Neural progenitor cell (in vitro differentiated cells): ENCODE measurements around the gene COG5. TPM values are rescaled to one million over a fixed set of nuclear protein-coding genes. Genes with fewer than 3 reads are reported as not detected.

Experiments
- DNase-seq: peaks from one replicate; pipeline ENCODE4 v3.0.0-alpha.2; 2016; ENCODE audit warnings: low spot score
- H2AFZ ChIP-seq: fragments of 200-600 bp; sonication (generic); replicated peaks from 2 replicates; pipeline ENCODE4 v1.6.1; 2016; ENCODE audit warnings: antibody characterized with exemption
- H3F3A ChIP-seq: fragments of 200-600 bp; sonication (generic); 2 replicates; pipeline ENCODE4 v1.6.1; 2016; ENCODE audit warnings: antibody characterized with exemption, low read depth
- H3K27ac ChIP-seq: fragments of 200-600 bp; sonication (generic); 2 replicates; pipeline ENCODE4 v1.5.1; 2016; ENCODE audit warnings: mild to moderate bottlenecking
- H3K27me3 ChIP-seq: fragments of 200-600 bp; sonication (generic); 2 replicates; pipeline ENCODE4 v1.6.1; 2016; ENCODE audit warnings: mild to moderate bottlenecking, moderate library complexity
- H3K36me3 ChIP-seq: fragments of 200-600 bp; sonication (generic); 2 replicates; pipeline ENCODE4 v1.5.1; 2016
- H3K4me1 ChIP-seq: fragments of 200-600 bp; sonication (generic); 2 replicates; pipeline ENCODE4 v1.6.1; 2016; ENCODE audit warnings: mixed run types
- H3K4me2 ChIP-seq: fragments of 200-600 bp; sonication (generic); 2 replicates; pipeline ENCODE4 v1.6.1; 2016
- H3K4me3 ChIP-seq: fragments of 200-600 bp; sonication (generic); 2 replicates; pipeline ENCODE4 v1.5.1; 2016
- H3K79me2 ChIP-seq: fragments of 200-600 bp; sonication (generic); 2 replicates; pipeline ENCODE4 v1.6.1; 2016; ENCODE audit warnings: low read depth
- H3K9ac ChIP-seq: fragments of 200-600 bp; sonication (generic); 2 replicates; pipeline ENCODE4 v1.6.1; 2016
- H3K9me3 ChIP-seq: fragments of 200-600 bp; sonication (generic); 2 replicates; pipeline ENCODE4 v1.5.1; 2016; ENCODE audit warnings: low read depth
- H4K20me1 ChIP-seq: fragments of 200-600 bp; sonication (generic); 2 replicates; pipeline ENCODE4 v1.6.1; 2016; ENCODE audit warnings: low read depth
- H3K27ac Mint-ChIP-seq: 3 replicates; pipeline ENCODE4 v1.8.0; 2021; ENCODE audit warnings: mixed read lengths
- H3K27me3 Mint-ChIP-seq: 2 replicates; pipeline ENCODE4 v1.8.0; 2022; ENCODE audit warnings: low read depth, mild to moderate bottlenecking, inconsistent platforms, moderate library complexity, mixed read lengths; ENCODE audit not compliant: insufficient read depth
- H3K36me3 Mint-ChIP-seq: 3 replicates; pipeline ENCODE4 v1.8.0; 2021; ENCODE audit warnings: mixed read lengths
- H3K4me1 Mint-ChIP-seq: 3 replicates; pipeline ENCODE4 v1.8.0; 2021; ENCODE audit warnings: mixed read lengths
- H3K4me3 Mint-ChIP-seq: 3 replicates; pipeline ENCODE4 v1.8.0; 2021; ENCODE audit warnings: mild to moderate bottlenecking, moderate library complexity, mixed read lengths
- H3K9me3 Mint-ChIP-seq: 3 replicates; pipeline ENCODE4 v1.8.0; 2020; ENCODE audit warnings: mixed read lengths
- CTCF ChIP-seq: fragments of 200-600 bp; sonication (generic); IDR thresholded peaks from 2 replicates; pipeline ENCODE4 v1.5.1; 2017; ENCODE audit warnings: antibody characterized with exemption, mild to moderate bottlenecking
- EZH2 ChIP-seq: fragments of 200-600 bp; sonication (generic); IDR thresholded peaks from 2 replicates; pipeline ENCODE4 v1.6.1; 2017; ENCODE audit warnings: antibody characterized with exemption, mild to moderate bottlenecking, moderate library complexity
- EZH2phosphoT487 ChIP-seq: fragments of 200-600 bp; sonication (generic); IDR thresholded peaks from 2 replicates; pipeline ENCODE4 v1.6.1; 2017; ENCODE audit warnings: antibody characterized with exemption
- total RNA-seq: library from RNA; depleted of rRNA; stranded (reverse); fragments of >200 nt; gene quantifications from 2 replicates; pipeline ENCODE4 v1.2.3, GENCODE V29; 2015; ENCODE audit warnings: low replicate concordance

Gene COG5
- total RNA-seq, 1 donor from 2014 or later, result 90.5 TPM

GRCh38 chr7:107173191-107173590 lies 390.5 kb downstream of the COG5 start:
- Mint-ChIP-seq H3K9me3 (no peaks in the 10 kb centered on the region), H3K36me3 (peaks cover 6% of the 10 kb centered on the region), H3K27ac (no peak overlapping the region), H3K27me3 (no peaks in the 10 kb centered on the region), H3K4me1 (peaks cover 28% of the 10 kb centered on the region), H3K4me3 (peak overlapping the region; percentile 22)
- TF ChIP-seq CTCF, result no peak
- no peak for TF ChIP-seq EZH2phosphoT487
- TF ChIP-seq EZH2, result no peak
- Histone ChIP-seq H4K20me1 (peaks cover 52% of the 10 kb centered on the region), H3K27me3 (no peaks in the 10 kb centered on the region), H3K27ac (peak overlapping the region; percentile 39), H3F3A (peaks cover 36% of the 10 kb centered on the region), H3K79me2 (peaks cover 84% of the 10 kb centered on the region), H3K9ac (no peak overlapping the region), H2AFZ (no peak overlapping the region), H3K9me3 (no peaks in the 10 kb centered on the region), H3K36me3 (no peaks in the 10 kb centered on the region), H3K4me3 (peak overlapping the region; percentile 6), H3K4me1 (peaks cover 26% of the 10 kb centered on the region), H3K4me2 (peak overlapping the region; percentile 40)
- DNase-seq, result peak; percentile 15

- Mint-ChIP-seq H3K36me3 (peaks cover 6% of the 10 kb centered on the region), H3K27me3 (no peaks in the 10 kb centered on the region), H3K27ac (no peak overlapping the region), H3K4me3 (no peak overlapping the region), H3K4me1 (peaks cover 29% of the 10 kb centered on the region), H3K9me3 (no peaks in the 10 kb centered on the region)
- H3K4me2 ChIP-seq, result peak overlapping the region; percentile 40
- H3K4me1 ChIP-seq, result peaks cover 26% of the 10 kb centered on the region
- peaks cover 76% of the 10 kb centered on the region for H3K79me2 ChIP-seq
- no peak for DNase-seq
- H3K27me3 ChIP-seq, result no peaks in the 10 kb centered on the region
- H3K27ac ChIP-seq, result peak overlapping the region; percentile 39
- H3K36me3 ChIP-seq, result no peaks in the 10 kb centered on the region
- H4K20me1 ChIP-seq, result peaks cover 52% of the 10 kb centered on the region
- H3K4me3 ChIP-seq, result no peak overlapping the region
- H3F3A ChIP-seq, result peaks cover 43% of the 10 kb centered on the region
- TF ChIP-seq CTCF, result no peak
- no peak for TF ChIP-seq EZH2
- no peak for TF ChIP-seq EZH2phosphoT487
- H3K9me3 ChIP-seq, result no peaks in the 10 kb centered on the region
- no peak overlapping the region for H3K9ac ChIP-seq
- H2AFZ ChIP-seq, result no peak overlapping the region
Measured at GRCh38 chr7:107172276-107173032, 391.3 kb downstream of the COG5 start.

- no peak overlapping the region for H3K27ac ChIP-seq
- no peak overlapping the region for H3K4me2 ChIP-seq
- no peak overlapping the region for H3K9ac ChIP-seq
- H3K4me1 ChIP-seq, result peaks cover 35% of the 10 kb centered on the region
- Mint-ChIP-seq H3K36me3 (peaks cover 2% of the 10 kb centered on the region), H3K4me1 (peaks cover 37% of the 10 kb centered on the region), H3K27ac (no peak overlapping the region), H3K9me3 (no peaks in the 10 kb centered on the region), H3K27me3 (no peaks in the 10 kb centered on the region), H3K4me3 (peak overlapping the region; percentile 30)
- no peaks in the 10 kb centered on the region for H3K9me3 ChIP-seq
- no peak overlapping the region for H2AFZ ChIP-seq
- peaks cover 49% of the 10 kb centered on the region for H3F3A ChIP-seq
- H3K79me2 ChIP-seq, result peaks cover 67% of the 10 kb centered on the region
- H3K4me3 ChIP-seq, result no peak overlapping the region
- peaks cover 42% of the 10 kb centered on the region for H4K20me1 ChIP-seq
- H3K36me3 ChIP-seq, result no peaks in the 10 kb centered on the region
- no peaks in the 10 kb centered on the region for H3K27me3 ChIP-seq
- DNase-seq, result no peak
- TF ChIP-seq EZH2phosphoT487, result no peak
- TF ChIP-seq CTCF, result no peak
- TF ChIP-seq EZH2, result no peak
Measured at GRCh38 chr7:107171496-107171895, 392.2 kb downstream of the COG5 start.
